ENCODE results near the gene APC.
"Not testable (repeated sequence)": the region's sequence is repeated elsewhere in the genome, so short reads cannot be mapped to it uniquely, and the experiment has no call there.

The APC gene

DNA sequence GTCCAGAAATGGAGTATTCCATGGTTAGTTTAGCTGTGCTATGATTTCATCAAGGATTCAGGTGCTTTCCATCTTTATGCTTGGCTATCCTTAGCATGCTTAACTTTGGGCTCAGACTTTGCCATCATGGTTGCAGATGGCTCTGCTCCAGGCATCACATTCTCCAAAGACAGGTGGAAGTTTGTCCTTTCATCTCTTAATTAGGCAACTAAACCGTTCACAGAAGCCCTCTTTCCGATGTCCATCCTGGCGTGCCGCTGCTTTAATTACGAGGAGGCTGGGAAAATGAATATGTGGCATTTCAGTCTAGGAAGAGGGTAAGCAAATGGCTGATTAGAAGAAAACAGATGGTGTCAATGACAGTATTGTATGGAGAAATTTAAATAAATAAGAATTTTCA is 24.5 kb upstream of the APC start:
- DNase-seq (ENCODE audit: low spot score) = no peak
- Histone ChIP-seq H3K27ac (no peak overlapping the region), H3K4me3 (no peak overlapping the region)
- TF ChIP-seq, protein P1, sequence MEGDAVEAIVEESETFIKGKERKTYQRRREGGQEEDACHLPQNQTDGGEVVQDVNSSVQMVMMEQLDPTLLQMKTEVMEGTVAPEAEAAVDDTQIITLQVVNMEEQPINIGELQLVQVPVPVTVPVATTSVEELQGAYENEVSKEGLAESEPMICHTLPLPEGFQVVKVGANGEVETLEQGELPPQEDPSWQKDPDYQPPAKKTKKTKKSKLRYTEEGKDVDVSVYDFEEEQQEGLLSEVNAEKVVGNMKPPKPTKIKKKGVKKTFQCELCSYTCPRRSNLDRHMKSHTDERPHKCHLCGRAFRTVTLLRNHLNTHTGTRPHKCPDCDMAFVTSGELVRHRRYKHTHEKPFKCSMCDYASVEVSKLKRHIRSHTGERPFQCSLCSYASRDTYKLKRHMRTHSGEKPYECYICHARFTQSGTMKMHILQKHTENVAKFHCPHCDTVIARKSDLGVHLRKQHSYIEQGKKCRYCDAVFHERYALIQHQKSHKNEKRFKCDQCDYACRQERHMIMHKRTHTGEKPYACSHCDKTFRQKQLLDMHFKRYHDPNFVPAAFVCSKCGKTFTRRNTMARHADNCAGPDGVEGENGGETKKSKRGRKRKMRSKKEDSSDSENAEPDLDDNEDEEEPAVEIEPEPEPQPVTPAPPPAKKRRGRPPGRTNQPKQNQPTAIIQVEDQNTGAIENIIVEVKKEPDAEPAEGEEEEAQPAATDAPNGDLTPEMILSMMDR (IDR thresholded peaks at IDR 0.05) = no peak

DNA sequence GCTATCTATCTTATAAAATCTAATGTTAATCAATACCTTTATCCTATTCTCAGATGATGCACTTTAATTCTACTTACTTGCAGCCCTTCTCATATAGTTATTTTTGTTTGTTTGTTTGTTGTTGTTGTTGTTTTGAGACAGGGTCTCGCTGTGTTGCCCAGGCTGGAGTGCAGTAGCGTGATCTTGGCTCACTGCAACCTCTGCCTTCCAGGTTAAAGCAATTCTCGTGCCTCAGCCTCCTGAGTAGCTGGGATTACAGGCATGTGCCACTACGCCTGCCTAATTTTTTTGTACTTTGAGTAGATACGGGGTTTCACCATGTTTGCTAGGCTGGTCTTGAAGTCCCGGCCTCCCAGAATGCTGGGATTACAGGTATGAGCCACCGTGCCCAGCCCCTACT is 20.8 kb upstream of the APC start:
- DNase-seq (ENCODE audit: low spot score); H3K27ac ChIP-seq; H3K4me3 ChIP-seq: not testable (repeated sequence)

DNA sequence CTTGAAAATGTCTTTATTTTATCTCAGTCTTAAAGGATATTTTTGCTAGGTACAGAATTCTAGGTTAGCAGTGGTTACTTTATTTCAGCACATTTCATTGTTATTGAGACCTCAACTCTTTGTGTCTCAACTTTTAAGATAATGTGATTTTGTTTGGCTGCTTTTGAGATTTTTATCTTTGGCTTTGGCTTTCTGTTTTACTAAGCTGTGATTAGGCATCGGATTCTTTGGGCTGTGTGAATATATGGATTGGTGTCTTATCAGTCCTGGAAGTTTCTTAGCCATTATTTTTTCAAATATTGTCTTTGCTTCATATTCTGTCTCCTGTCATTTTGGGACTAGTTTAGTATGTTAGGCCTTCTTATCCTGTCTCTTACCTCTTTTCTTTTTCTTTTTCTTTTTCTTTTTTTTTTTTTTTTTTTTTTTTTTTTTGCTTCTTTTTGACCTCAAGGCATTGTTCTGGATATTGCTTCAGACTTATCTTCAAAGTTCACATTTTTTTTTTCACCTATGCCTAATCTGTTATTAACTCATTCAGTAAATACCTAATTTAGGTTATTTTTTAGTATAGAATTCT is 20.1 kb upstream of the APC start:
- DNase-seq (ENCODE audit: low spot score) = no peak
- no peak overlapping the region for H3K4me3 ChIP-seq
- no peak overlapping the region for H3K27ac ChIP-seq
- TF ChIP-seq, protein P1 (IDR thresholded peaks at IDR 0.05) = no peak

DNA sequence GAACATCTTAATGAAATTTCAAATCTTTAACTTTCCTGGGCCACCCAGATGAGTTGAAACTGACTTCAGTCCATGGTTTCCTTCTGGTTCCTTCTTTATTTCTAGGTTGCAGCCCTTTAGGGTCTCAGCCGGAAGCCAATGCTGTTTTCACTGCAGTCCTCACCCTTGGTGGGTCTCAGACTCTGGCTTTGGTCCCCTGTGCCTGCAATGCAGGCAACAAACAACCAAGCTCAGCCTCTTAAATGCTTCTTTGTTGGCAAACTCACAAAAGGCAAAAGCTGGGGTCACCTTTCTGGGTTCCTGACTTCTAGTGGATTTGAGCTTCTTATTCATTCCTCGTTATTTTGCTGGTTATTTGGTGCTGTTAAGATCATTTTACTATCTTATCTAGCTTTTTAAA is 19.3 kb upstream of the APC start:
- TF ChIP-seq, protein P1 (IDR thresholded peaks at IDR 0.05) = no peak
- DNase-seq (ENCODE audit: low spot score) = no peak

DNA sequence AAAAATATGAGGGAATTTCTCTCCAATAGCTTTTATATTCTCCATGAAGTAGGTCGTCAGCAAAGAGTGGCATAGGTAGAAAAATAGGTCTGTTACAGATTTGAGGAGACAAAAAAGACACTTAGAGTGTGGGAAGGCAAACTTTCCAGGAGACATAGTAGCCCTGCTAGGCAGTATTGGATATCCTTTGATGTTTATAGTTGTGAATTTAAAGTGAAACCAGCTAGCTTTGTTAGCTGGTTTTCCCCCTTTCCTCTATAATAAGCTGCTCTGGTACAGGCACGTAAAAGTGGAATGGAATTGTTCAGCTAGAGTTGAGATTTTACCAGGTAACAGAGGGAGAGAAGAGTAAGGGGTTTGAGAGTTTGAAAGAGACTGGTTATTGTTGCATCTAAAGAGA is 17.1 kb upstream of the APC start:
- no peak overlapping the region for H3K27ac ChIP-seq
- no peak overlapping the region for H3K4me3 ChIP-seq
- TF ChIP-seq, protein P1 (IDR thresholded peaks at IDR 0.05) = no peak
- no peak for DNase-seq (ENCODE audit: low spot score)

More for the DNA sequence above, 19.3 kb upstream of the APC start:
- Histone ChIP-seq H3K4me3 (no peak overlapping the region), H3K27ac (no peak overlapping the region)

GRCh38 chr5:112724901-112725300 is 12.8 kb upstream of the APC start:
- Histone ChIP-seq H3K4me3 (no peak overlapping the region), H3K27ac (no peak overlapping the region)
- TF ChIP-seq, protein P1 (IDR thresholded peaks at IDR 0.05) = no peak
- DNase-seq (ENCODE audit: low spot score) = no peak

GRCh38 chr5:112729630-112730029 is 8.1 kb upstream of the APC start:
- TF ChIP-seq, protein P1 (IDR thresholded peaks at IDR 0.05) = no peak
- no peak overlapping the region for H3K4me3 ChIP-seq
- DNase-seq (ENCODE audit: low spot score) = no peak
- no peak overlapping the region for H3K27ac ChIP-seq

DNA sequence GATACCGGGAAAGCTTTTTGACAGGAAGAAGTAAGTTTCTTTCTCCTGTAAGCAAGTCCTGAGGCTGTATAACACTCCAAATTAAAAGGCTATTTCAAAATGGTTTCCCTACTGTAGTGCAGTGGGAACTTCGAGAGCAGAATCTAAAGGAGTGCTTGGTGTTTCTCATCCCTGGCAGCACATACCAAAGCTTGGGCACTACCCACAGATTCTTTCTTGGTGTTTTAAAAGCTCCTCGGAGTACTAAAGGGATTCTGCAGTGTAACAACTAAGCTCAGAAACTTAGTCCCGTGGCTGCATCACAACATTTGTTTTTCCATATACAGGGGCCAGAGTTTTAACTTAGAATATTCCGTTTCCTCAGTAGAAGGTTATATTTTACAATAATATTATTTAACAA is 5.6 kb upstream of the APC start:
- no peak overlapping the region for H3K27ac ChIP-seq

More for the DNA sequence above, 5.6 kb upstream of the APC start:
- no peak for DNase-seq (ENCODE audit: low spot score)
- no peak overlapping the region for H3K4me3 ChIP-seq
- TF ChIP-seq, protein P1 (IDR thresholded peaks at IDR 0.05) = no peak
